Sigmoid colon (tissue), 7 donors: Measurements from ENCODE around the gene SPIRE1. TPM values are rescaled to one million over a fixed set of nuclear protein-coding genes. Genes with fewer than 3 reads are reported as not detected.

ENCODE experiments used
- DNase-seq: peaks from one replicate; pipeline ENCODE4 v3.0.0-alpha.2; 2019
- H3K27ac ChIP-seq, 4 donors: fragments of 200-600 bp; sonication (generic); one replicate each; pipeline ENCODE4 v1.5.1; 2016 to 2019; ENCODE audit warnings: mild to moderate bottlenecking in 1 of 4
- H3K27me3 ChIP-seq, 3 donors: fragments of 200-600 bp; sonication (generic); one replicate each; pipeline ENCODE4 v1.5.1; 2019; ENCODE audit warnings: mild to moderate bottlenecking in 1 of 3
- H3K36me3 ChIP-seq, 4 donors: fragments of 200-600 bp; sonication (generic); one replicate each; pipeline ENCODE4 v1.5.1; 2016 to 2019
- H3K4me1 ChIP-seq, 4 donors: fragments of 200-600 bp; sonication (generic); one replicate each; pipeline ENCODE4 v1.5.1; 2017 to 2019
- H3K4me3 ChIP-seq, 4 donors: fragments of 200-600 bp; sonication (generic); one replicate each; pipeline ENCODE4 v1.5.1; 2017 to 2019; ENCODE audit warnings: mild to moderate bottlenecking in 2 of 4, moderate library complexity in 1 of 4
- H3K9me3 ChIP-seq, 4 donors: fragments of 200-600 bp in 3 of 4; sonication (generic) in 3 of 4; one replicate each; pipeline versions ENCODE4 v1.5.1 to v1.6.1; 2013 to 2019
- CTCF ChIP-seq, 4 experiments: fragments of 450-650 bp in 3 of 4; fragments of 200-600 bp in 1 of 4; IDR thresholded peaks; one replicate each; pipeline ENCODE4 v1.5.1; 2016 to 2019; ENCODE audit warnings: antibody characterized with exemption in 4 of 4, mild to moderate bottlenecking in 3 of 4, moderate library complexity in 2 of 4
- EP300 ChIP-seq, 4 donors: sonication (generic); formaldehyde crosslinking; IDR thresholded peaks; one replicate each; pipeline ENCODE4 v1.6.1; 2017; ENCODE audit warnings: antibody characterized with exemption in 4 of 4
- POLR2A ChIP-seq, 2 donors: fragments of 450-650 bp; IDR thresholded peaks; one replicate each; pipeline ENCODE4 v1.6.1; 2016; ENCODE audit warnings: antibody characterized with exemption in 2 of 2, mild to moderate bottlenecking in 2 of 2, moderate library complexity in 2 of 2
- POLR2AphosphoS5 ChIP-seq, 4 donors: sonication (generic); formaldehyde crosslinking; IDR thresholded peaks; one replicate each; pipeline ENCODE4 v1.6.1; 2017; ENCODE audit warnings: antibody characterized with exemption in 4 of 4
- WGBS, 2 donors: extraction: QIAGEN DNeasy Blood & Tissue Kit; methylation state at CpG; one replicate each; pipeline ENCODE4 v1.1.7; 2013; 5-methylcytosine and 5-hydroxymethylcytosine counted together
- intact Hi-C: fragments of 100-400 bp; cut with DNase I; formaldehyde crosslinking; loops from one replicate; pipeline ENCODE4 v1.15.1; 2023
- polyA plus RNA-seq, 3 donors: library from polyadenylated mRNA; stranded (reverse); fragments of 200-250 nt; gene quantifications; one replicate each; pipeline ENCODE4 v1.2.3, GENCODE V29; 2013
- total RNA-seq, 4 donors: library from RNA; depleted of rRNA; stranded (reverse); fragments of >200 nt; gene quantifications; one replicate each; pipeline ENCODE4 v1.1.0, GENCODE V29; 2016
- donor health status: healthy with polysubstance abuse.
- donor health status: Bipolar disorder and iron deficiency.
- donor health status: healthy.

SPIRE1 gene
- total and polyA plus RNA-seq, 7 donors: 2.1 to 31.6 (median 22.7) TPM

GRCh38 chr18:12456441-12456840 lies 201.5 kb downstream of the SPIRE1 start:
- H3K4me1 ChIP-seq: no peaks in the 10 kb centered on the region
- H3K4me3 ChIP-seq: no peak overlapping the region
- H3K36me3 ChIP-seq: peaks cover 0 to 47% (median 11%) of the 10 kb centered on the region in 4 donors
- no peak overlapping the region for H3K27ac ChIP-seq
- DNase-seq: no peak
- TF ChIP-seq POLR2A (IDR thresholded peaks at IDR 0.05): no peak
- TF ChIP-seq CTCF (IDR thresholded peaks at IDR 0.05): no peak
- TF ChIP-seq POLR2AphosphoS5 (IDR thresholded peaks at IDR 0.05): no peak
- TF ChIP-seq EP300 (IDR thresholded peaks at IDR 0.05): no peak
- no peaks in the 10 kb centered on the region for H3K27me3 ChIP-seq
- intact Hi-C loops: no loop called here
- H3K9me3 ChIP-seq: no peaks in the 10 kb centered on the region
- WGBS, 2 donors: 74 to 87% methylated on average over 3 of the region's 3 CpGs

- DNase-seq: no peak
- H3K9me3 ChIP-seq: no peaks in the 10 kb centered on the region
- intact Hi-C loops: no loop called here
- peaks cover 0 to 42% (median 11%) of the 10 kb centered on the region in 4 donors for H3K36me3 ChIP-seq
- no peak overlapping the region for H3K27ac ChIP-seq
- 78 to 90% methylated on average over 7 of the region's 7 CpGs for WGBS, 2 donors
- no peaks in the 10 kb centered on the region for H3K27me3 ChIP-seq
- H3K4me1 ChIP-seq: no peaks in the 10 kb centered on the region
- no peak for TF ChIP-seq CTCF (IDR thresholded peaks at IDR 0.05)
- no peak for TF ChIP-seq POLR2AphosphoS5 (IDR thresholded peaks at IDR 0.05)
- no peak for TF ChIP-seq EP300 (IDR thresholded peaks at IDR 0.05)
- no peak for TF ChIP-seq POLR2A (IDR thresholded peaks at IDR 0.05)
- no peak overlapping the region for H3K4me3 ChIP-seq
These were observed 202.4 kb downstream of the SPIRE1 start for GRCh38 chr18:12455496-12455895.

GRCh38 chr18:12452784-12453183 lies 205.1 kb downstream of the SPIRE1 start:
- intact Hi-C loops: no loop called here
- Histone ChIP-seq H3K9me3 (no peaks in the 10 kb centered on the region), H3K36me3 (peaks cover 0 to 44% (median 13%) of the 10 kb centered on the region in 4 donors), H3K27ac (no peak overlapping the region), H3K4me1 (no peaks in the 10 kb centered on the region), H3K27me3 (no peaks in the 10 kb centered on the region), H3K4me3 (no peak overlapping the region)
- WGBS, 2 donors: 86 to 88% methylated on average over 3 of the region's 3 CpGs
- DNase-seq: no peak
- TF ChIP-seq CTCF (IDR thresholded peaks at IDR 0.05) (no peak), EP300 (IDR thresholded peaks at IDR 0.05) (no peak), POLR2A (IDR thresholded peaks at IDR 0.05) (no peak), POLR2AphosphoS5 (IDR thresholded peaks at IDR 0.05) (no peak)

GRCh38 chr18:12451428-12451827 lies 206.5 kb downstream of the SPIRE1 start:
- Histone ChIP-seq H3K4me1 (no peaks in the 10 kb centered on the region), H3K36me3 (peaks cover 0 to 44% (median 13%) of the 10 kb centered on the region in 4 donors), H3K27ac (no peak overlapping the region), H3K4me3 (no peak overlapping the region), H3K9me3 (no peaks in the 10 kb centered on the region), H3K27me3 (no peaks in the 10 kb centered on the region)
- no peak for DNase-seq
- TF ChIP-seq CTCF (IDR thresholded peaks at IDR 0.05) (no peak), EP300 (IDR thresholded peaks at IDR 0.05) (no peak), POLR2A (IDR thresholded peaks at IDR 0.05) (no peak)
- 74 to 80% methylated on average over 4 of the region's 4 CpGs for WGBS, 2 donors
- intact Hi-C loops: no loop called here
